SK-N-MC (cell line): ENCODE results near the gene FAM83C.

Source experiments
- EZH2 ChIP-seq: fragments of 200-600 bp; sonication (generic); IDR thresholded peaks from one replicate; pipeline ENCODE4 v1.6.1; 2017; ENCODE audit warnings: antibody characterized with exemption
- FOXP2 ChIP-seq: optimal IDR thresholded peaks from 2 replicates; pipeline ENCODE3; 2011; ENCODE audit warnings: mild to moderate bottlenecking, moderate library complexity; ENCODE audit not compliant: insufficient read depth; ENCODE audit errors: extremely low read length, control extremely low read depth
- POLR2AphosphoS5 ChIP-seq: IDR thresholded peaks from 2 replicates; pipeline ENCODE4 v1.6.1; 2012; ENCODE audit warnings: mild to moderate bottlenecking, low read depth, low read length, borderline replicate concordance

DNA sequence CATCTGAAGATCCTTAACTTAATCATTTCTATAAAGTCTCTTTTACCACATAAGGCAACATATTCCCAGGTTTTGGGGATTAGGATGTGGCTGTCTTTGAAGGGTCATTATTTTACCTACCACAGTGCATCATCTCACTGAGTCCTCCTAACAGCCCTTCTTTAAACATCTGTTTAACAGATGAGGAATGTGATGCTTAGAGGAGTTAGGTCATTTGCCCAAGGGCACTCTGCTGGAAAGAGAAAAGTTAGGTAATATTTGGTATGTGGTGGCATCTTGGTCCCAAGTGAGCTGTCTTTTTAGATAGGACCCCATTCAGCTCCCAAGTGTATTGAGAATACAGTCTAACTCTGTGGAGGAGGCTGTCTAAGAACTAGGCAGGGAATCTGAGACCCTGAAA lies 54.7 kb downstream of the FAM83C start:
- TF ChIP-seq POLR2AphosphoS5 (no peak), EZH2 (no peak), FOXP2 (no peak)
